ENCODE measurements around the gene DNAJB1.

GRCh38 chr19:14497228-14497921 is 20.8 kb downstream of the DNAJB1 start:
- TF ChIP-seq POLR2A (IDR thresholded peaks at IDR 0.05) (no peak), CTCF (IDR thresholded peaks at IDR 0.05) (no peak)

All from testis (tissue), 2 donors.